Breast epithelium (tissue), 3 donors: Measurements from ENCODE around the gene PRDM16.

Source experiments
- CTCF ChIP-seq, 3 donors: fragments of 450-650 bp; IDR thresholded peaks; one replicate each; pipeline ENCODE4 v1.5.1; 2016 to 2017; ENCODE audit warnings: antibody characterized with exemption in 3 of 3, mild to moderate bottlenecking in 3 of 3, moderate library complexity in 3 of 3
- POLR2AphosphoS5 ChIP-seq, 3 donors: sonication (generic); formaldehyde crosslinking; IDR thresholded peaks; one replicate each; pipeline ENCODE4 v1.6.1; 2017; ENCODE audit warnings: antibody characterized with exemption in 3 of 3

GRCh38 chr1:3245344-3245743 lies 176.3 kb downstream of the PRDM16 start:
- TF ChIP-seq CTCF (IDR thresholded peaks at IDR 0.05): no peak
- TF ChIP-seq POLR2AphosphoS5 (IDR thresholded peaks at IDR 0.05): no peak
